Activated naive CD8-positive, alpha-beta T cell treated with anti-CD3 and anti-CD28 coated beads, Interleukin-2, amount 50 U/mL, for 16 hours (primary cell): ENCODE results near the gene PLD4.

ENCODE experiments used
- DNase-seq: peaks from one replicate; pipeline ENCODE4 v3.0.0-alpha.2; 2020; ENCODE audit warnings: low read depth, low spot score

PLD4 gene

GRCh38 chr14:104974665-104975390 lies 50.1 kb downstream of the PLD4 start:
- DNase-seq = no peak

GRCh38 chr14:104975481-104976197 lies 51.0 kb downstream of the PLD4 start:
- no peak for DNase-seq

DNA sequence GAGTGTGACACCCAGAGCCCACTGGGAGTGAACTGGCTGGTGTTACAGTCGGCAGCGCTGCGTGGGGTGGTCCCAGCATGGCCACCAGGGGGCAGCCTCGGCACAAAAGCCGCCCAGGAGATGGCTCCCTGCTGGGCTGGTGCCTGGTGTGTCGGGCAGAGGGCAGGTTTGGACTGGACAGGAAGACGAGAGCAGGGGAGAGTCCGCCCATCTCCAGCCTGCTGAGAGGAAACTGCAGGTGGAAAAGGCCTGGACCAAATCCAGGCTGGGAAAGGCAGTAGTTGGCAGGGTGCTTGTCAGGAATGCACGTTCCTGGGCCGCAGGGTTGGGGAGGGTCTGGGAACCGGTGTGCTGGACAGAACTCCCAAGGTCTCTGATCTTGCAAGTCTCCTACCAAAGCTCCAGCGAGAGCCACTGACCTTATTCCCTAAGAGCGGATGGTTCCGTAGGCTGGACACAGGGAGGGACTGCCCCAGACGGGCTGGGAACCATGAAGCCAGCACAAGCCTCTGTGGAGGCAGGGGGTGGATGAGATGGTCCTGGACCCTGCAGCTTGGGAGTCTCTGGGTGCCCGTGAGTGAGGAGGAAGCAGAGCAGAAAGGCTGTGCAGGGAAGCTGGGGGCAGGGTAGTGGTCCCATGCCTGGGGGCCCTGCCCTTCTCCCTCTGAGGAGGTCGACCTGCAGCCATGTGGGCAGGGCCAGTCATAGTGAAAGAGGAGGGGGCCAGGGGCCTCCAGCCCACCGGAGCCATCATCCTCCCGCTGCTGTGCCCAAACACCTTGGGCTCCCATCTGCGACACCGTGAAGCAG lies 51.7 kb downstream of the PLD4 start:
- DNase-seq = peak; percentile 74

DNA sequence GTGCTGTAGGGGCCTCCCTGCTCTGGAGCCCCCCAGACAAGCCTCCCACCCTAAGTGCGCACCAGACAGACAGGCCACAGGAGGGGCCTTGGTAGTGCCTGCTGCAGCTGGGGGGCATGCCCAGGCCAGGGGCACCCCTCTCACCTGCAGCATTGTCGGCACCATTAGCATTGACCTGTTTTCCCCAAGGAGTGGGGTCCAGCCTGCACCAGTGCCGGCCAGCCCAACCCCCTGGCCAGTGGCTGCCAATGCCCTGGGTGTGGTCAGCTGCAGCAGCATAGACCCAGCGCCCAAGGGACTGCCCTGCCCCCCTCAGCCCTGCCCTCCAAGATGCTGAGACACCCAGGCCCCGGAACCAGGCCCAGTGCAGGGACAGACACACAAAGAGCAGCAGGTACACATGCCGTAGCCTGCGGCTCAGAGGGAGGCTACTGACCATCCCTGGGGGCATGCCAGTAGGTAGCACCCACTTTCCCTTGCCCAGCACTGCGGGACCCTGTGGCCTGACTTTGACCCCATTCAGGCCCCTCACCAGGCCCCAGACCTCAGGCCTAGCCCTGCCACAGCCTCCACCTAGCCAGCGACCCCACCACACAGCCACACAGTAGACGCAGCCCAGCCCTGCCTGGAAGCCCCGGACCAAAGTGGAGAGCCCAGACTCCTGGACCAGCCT lies 52.5 kb downstream of the PLD4 start:
- DNase-seq = no peak

DNA sequence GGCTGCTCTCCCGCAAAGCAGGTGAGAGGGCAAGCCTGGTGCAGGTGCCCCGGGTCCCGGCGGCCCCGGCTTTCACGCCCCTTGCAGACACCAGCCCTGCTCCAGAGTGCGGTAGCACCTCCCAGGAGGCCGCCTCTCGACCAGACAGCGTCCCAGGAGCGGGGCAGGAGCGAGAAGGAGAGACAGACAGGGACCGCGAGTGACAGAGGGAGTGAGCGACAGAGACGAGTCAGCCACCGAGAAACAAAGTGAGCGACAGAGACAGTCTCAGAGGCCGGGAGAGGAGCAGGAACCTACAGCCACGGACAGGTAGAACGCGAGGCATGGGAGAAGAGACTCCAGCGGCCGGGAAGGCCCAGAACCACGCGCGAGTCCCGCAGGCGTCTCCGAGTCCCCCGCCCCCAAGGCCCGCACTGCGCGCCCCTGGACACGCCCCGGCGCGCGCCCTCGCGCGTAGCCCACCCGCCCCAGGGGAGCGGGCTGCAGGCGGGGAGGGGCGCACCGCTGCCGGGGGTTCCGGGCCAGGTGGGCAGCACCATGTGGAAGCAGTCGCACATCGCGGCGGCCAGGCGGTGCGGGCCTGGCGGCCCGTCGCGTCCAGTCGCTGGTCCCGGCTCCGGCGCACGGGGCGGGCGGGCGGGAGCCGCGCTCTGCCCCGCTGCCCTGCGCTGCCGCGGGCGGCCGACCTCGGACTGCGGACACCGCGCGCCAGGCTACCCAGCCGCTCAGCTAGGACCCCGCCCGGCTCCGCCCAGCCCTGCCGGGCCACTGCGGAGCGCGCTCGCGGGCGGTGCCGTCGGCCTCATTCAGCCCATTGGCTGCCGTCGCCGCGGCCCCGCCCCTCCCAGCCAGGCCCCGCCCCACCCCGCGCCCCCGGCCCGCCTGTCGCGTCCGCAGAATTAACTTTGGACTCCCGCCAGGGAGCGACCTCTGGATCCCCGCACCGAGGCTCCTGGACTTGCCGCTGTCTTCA lies 53.3 kb downstream of the PLD4 start, which contains the start of gene AHNAK2:
Gene AHNAK2 (minus strand): TSS at position 694 of the 973 bp plus-strand sequence. CDS start 137 bp downstream, at position 557.
- no peak for DNase-seq

- DNase-seq = no peak
Measured at GRCh38 chr14:104978746-104979691, 54.3 kb downstream of the PLD4 start.

DNA sequence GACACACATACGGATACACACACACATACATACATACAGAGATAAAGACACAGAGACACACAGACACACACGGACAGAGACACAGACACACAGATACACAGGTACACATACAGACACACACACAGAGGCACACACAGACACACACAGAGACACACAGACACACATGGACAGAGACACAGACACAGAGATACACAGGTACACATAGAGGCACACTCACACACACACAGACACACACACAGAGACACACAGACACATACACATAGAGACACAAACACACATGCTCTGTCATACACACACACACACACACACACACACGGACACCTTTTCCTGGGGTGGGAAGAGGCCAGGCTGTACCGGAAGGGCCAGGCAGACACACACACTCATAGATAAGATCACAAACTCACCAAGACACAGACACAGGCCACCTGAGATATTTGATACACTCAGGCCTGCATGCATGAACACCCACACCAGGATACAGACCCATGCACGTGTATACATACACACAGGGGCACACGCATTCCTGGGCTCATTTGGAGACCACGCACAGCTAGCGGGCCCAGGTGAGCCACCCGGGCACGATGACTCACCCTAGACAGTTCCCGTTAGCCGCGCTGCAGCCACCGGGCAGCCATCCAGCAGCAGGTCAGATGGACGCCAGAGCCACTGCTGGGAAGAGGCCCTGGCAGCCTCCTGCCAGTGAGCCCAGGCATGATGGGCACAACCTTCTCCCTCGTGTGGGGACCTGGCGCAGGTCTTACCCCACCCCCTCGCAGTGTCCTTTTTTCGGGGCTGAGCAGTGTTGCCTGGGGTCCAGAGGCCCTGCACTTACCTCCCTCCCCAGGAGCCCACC lies 55.3 kb downstream of the PLD4 start:
- DNase-seq = no peak

- DNase-seq = no peak
Measured at GRCh38 chr14:104980611-104981531, 56.2 kb downstream of the PLD4 start.

- no peak for DNase-seq
Measured at GRCh38 chr14:104981699-104982541, 57.2 kb downstream of the PLD4 start.

- no peak for DNase-seq
Measured at GRCh38 chr14:104982548-104983230, 58.0 kb downstream of the PLD4 start.
